NOMO-1 (cell line): Measurements from ENCODE around the gene CTSK.

ENCODE experiments used
- DNase-seq, 2 experiments: peaks; one replicate each; lab custom pipeline; 2025; ENCODE audit not compliant: unreplicated experiment in 2 of 2; lab: John Stamatoyannopoulos, UW

Gene CTSK

GRCh38 chr1:150763018-150763417 is 45.0 kb downstream of the CTSK start:
- no peak for DNase-seq

- no peak for DNase-seq
These were observed 45.5 kb downstream of the CTSK start for GRCh38 chr1:150762552-150762951.

- DNase-seq, result no peak
These were observed 46.3 kb downstream of the CTSK start for GRCh38 chr1:150761801-150762200.

GRCh38 chr1:150760013-150760412 is 48.0 kb downstream of the CTSK start:
- peak; percentile 31 to 58 for DNase-seq

GRCh38 chr1:150753416-150753815 is 54.6 kb downstream of the CTSK start:
- no peak for DNase-seq

- no peak for DNase-seq
These were observed 56.6 kb downstream of the CTSK start for GRCh38 chr1:150751443-150751842.

GRCh38 chr1:150749720-150750311 is 58.2 kb downstream of the CTSK start:
- DNase-seq, result no peak

GRCh38 chr1:150748878-150749719 is 59.0 kb downstream of the CTSK start:
- DNase-seq, result no peak
